Activated CD4-positive, alpha-beta T cell treated with anti-CD3 and anti-CD28 coated beads, Interleukin-2, amount 50 U/mL, for 16 hours (primary cell): ENCODE measurements around the gene SCP2.

Experiments
- DNase-seq: peaks from one replicate; pipeline ENCODE4 v3.0.0-alpha.2; 2020

The SCP2 gene

DNA sequence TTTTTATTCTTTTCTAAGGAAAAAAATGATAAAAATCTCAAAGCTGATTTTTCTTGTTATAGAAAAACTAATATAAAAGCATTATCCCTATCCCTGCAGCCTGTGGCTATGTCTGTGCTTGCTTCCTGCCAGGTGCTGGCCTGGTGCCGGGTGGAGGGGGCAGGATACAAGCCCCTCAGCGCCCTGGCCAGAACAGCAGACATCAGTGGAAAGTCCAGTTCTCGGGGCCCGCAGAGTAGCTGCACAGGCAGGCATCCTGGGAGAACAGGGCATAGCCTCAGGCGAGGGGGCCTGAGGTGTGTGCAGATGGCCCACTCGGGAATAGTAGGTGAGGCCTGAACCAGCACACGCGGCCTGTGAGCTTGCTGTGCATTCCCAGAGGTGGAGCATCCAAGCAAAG lies 158.3 kb downstream of the SCP2 start:
- no peak for DNase-seq

DNA sequence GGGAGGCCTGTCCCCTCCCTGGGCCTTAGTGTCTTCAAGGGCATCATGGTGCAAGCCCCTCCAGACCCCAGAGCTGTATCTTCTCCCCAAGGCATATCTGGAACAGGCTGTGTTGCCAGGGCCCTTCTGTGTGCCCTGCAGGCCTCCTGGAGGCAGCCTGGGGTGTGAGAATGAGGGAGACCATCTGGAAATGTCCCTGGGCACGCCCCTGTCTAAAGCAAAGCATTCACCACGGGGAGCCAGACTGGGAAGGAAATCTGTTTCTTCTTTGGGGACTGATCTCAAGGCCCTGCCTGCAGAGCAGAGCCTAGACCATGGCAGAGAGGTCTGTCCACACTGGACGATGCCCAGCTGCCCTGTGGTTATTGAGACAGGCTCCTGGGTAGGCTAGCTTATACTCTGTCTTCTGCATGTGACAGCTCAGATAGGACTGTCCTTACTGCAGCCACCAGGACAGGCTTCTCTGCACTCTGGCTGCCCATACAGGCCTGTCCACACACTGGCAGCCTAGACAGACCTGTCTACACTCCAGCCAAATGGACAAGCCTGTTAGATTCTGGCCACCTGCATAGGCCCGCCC lies 159.5 kb downstream of the SCP2 start:
- DNase-seq: no peak

DNA sequence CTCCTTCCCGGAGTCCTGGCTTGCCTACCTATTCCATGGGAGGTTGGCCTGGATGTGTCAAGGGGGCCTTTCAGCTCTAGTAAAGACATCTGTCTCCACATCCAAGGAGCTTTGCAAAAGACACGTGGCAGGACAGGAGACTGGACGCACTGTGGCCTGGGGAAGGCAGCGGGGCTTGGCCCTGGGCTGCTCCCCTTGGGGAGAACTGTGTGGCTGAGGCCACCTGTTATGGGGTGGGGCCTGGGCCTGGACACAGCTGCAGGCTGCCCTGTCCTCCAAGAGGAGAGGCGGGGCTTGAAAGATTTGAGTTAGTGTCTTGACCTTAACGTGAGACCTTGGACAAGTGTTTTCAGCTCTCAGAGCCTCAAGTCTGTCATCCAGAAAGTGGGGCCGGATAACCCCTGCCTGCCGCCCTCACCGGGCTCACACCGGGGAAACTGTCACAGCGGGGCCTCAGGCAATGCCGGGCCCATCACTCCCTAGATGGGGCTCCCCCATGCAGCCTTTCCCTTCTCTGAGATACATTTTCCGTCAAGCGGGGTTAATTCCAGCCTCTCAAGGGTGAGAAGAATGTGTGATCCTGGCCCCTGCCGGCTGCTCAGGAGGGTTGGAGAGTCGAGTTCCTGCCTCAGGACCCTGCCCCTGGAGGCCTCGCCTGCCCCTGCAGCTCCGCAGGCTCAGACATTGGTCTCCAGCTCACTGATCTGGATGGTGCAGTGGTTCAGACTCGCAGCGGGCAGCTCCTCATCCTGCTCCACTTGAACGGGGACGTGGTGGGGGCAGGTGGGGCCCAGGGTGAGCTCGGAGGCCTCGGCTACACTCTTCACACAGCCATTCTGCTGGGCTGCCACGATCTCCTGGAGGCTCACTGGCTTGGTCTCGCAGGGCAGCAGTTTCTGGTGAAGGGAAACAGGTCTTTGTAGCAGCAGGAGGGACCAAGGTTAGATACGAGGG lies 160.5 kb downstream of the SCP2 start:
- DNase-seq: no peak

DNA sequence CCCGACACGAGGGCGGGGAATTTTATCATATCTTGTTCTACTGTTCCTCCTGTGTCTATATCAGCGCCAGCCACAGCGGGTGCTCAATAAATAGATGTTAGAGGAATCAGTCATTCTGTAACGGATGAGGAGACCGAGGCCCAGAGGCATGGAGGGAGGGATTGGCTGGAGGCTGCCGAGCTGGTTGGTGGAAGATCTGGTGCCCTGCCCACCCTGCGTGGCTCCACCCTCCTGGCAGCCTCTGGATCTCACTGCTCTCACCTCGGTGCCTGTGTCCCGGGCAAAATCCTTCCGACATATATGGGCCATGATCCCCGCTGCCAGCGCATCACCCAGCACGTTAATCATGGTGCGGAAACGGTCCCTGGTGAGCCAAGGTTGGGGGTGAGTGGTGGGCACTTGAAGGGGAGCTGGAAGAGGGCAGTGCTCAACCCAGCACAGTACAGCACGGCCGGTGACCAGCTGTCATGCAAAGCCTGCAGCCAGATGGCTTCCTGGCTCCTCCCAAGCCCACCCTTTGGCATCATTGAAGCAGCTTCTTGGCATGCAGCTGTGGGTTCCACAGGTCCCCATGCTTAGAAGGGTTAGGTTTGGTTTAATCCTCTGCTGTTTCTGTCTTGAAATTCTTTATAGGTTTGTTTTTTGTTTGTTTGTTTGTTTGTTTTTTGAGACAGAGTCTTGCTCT lies 161.7 kb downstream of the SCP2 start:
- no peak for DNase-seq

DNA sequence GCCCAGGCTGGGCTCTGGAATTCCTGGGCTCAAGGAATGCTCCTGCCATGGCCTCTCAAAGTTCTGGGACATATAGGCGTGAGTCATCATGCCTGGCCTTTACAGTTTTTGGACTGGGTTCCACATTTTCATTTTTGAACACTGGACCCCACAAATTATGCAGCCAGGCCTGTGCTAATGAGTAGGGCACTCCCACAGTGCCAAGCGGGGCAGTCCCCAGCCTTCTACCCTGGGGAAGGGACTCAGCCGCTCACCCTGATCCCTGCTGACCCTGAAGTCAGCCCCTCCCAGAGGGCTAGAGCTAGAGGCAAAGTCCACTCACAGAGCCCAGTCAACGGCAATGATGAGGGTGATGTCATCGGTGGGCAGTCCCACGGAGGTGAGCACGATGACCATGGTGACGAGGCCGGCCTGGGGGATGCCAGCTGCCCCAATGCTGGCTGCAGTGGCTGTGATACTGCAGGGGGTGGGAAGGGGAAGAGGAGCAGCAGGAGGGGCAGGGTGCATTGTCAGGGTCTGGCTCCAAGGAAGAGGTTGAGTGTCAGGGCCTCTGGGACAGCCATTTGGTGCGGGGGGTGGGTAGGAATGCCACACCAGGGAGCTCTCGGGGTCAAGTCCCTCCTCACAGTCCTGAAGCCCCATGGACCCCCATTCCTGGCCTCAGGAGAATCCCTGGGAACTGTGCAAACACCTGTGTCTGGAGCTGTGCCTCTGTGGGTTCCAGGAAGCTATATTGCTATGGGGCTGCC lies 162.6 kb downstream of the SCP2 start:
- no peak for DNase-seq

DNA sequence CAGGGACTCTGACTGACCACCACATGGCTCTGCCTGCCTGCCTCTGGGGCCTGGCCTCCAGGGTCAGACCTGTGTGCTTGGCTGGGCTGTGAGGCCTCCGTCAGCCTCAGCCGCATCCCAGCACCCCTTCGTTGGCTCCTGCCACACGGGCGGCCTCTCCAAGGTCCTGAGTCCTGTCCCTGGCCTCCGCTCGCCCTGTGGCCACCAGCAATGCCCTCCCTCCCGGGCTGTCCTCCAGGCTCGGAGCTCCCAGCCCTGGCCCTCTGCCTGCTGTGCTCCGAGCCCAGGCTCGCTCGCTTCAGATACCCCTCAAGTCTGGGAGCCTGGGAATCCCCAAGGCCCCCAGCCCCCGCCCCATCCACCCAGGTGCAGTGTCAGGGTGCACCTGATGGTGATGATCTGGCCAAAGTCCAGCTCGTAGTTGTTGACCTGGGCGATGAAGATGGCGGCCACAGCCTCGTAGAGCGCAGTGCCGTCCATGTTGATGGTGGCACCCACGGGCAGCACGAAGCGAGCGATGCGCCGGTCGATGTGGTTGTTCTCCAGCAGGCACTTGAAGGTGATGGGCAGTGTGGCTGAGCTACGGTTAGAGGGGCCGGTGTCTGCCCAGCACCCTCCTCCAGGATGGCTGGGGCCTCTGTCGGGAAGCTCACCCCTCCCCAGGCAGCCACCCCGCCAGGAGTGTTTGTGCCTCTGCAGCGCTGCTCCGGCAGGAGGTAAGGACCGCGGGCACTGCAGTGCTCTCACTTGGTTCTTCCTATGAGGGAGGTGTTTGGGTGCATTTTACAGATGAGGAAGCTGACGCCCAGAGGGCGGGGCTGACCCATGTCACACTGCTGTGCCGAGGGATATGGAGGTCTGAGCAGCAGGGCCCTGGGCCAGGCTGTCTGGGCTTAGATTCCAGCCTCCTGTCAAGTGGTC lies 163.4 kb downstream of the SCP2 start:
- no peak for DNase-seq

DNA sequence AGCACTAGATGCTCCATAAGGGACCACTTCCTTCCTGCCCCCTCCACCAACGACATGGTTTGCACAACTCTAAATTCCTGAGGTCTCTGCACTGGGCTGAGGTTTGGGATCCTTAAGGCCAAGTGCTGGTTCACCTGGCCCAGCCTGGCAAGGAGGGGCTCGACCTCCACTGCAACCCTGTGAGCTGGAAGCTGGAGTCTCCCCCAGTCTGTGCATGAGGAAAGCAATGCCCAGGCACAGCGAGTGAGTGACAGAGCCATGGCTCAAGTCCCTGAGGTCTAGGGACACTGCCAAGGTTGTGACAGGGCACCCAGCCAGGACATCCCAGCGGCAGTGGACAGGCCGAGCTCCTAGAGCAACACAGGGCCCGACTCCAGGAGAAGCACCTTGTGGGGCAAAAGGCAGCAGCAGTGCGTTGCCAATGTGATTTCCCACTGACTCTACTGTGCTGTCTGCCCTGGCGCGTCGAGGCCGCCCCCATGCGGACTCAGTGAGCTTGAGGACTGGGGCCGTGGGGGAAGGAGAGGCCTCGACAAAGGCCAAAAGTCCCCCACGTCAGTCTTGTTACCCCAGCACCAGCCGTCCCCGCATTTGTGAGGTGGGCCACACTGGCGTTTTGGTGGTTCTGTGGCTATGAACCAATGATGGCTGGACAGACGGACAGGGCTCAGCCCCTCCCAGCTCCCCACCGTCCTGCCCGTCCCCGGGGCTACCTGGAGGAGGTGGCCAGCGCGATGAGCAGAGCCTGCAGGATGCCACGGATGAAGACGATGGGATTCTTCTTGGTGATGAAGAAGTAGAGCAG lies 165.0 kb downstream of the SCP2 start:
- no peak for DNase-seq

DNA sequence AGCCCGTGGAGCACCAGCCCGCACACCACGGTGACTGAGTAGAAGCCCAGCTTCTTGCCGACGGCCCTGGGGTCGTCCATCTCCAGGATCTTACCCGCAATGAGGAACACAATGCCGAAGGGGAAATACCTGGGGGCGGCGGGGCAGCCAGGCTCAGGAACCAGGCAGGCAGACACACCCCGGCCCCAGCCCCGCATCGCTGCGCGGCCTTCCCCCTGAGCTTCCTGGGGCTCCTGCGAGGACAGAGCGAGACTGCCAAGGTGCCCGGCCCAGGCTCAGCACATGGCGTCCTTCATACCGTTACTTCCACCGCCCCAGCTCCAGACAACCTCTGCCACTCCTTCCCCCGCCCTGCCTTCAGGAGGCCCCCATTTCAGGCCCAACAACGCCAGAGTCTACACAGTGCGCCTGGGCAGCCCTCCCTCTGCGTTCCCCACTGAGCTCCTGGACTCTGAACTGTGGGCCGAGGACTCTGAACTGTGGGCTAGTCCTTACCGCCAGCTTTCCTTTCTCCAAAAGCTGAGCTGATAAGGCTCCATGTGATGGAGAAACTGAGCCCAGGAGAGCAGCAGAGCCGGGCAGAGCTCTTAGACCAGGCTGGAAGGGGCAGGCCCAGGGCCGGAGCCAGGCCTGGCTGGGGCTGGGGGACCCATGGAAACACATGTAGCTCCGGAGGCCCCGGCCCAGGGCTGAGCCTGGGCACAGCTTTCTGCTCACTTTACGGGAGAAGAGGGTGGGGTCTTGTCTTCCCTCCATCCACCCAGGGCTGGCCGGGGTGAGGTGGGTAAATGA lies 165.8 kb downstream of the SCP2 start:
- DNase-seq: no peak

DNA sequence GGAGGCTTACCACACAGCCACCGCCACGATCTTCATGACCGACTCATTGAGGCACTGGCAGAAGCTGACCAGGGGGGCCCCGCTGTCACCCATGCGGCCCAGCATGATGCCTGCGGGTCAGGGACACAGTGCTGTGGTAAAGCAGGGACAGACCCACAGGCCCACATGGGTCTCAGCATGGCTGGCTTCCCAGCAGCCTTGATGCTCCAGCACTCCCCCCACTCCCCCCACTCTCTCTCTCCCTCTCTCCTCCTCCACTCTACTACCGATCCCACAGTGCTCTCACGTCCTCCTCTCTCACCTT lies 166.3 kb downstream of the SCP2 start:
- DNase-seq: no peak

DNA sequence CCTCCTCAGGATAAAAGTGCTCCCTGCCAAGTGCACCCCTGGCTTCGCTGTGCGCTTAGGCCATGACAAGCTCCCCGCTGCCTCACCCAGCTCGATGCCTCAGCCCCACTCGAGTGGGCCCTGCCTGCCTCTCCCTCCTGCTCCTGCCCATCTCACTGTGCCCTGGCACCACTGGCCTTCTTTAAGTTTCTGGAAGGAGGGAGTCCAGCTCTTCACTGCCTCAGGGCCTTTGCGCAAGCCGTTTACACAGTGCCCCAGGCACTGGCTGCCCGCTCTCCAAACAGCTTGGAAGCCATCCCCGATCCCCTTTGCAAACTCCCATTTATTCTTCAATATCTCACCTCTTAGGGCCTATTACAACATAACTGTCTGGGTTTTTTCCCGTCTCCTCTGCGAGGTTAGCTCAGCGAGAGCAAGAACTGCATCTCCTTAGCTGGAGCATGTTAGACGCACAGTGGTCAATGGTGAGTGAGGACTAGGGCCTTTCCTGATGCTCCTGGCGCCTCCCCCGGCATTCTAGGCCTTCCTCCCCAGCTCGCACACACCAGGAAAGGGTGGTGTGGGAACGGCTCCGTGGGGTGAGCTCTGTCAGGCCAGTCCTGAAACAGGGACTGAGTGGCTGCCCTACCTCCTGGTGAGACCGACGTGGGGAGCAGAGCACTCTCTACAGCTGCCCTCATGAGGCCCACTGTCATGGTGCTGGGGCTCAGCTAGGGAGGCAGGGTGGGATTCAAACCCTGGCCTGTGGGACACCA lies 166.9 kb downstream of the SCP2 start:
- DNase-seq: no peak

DNA sequence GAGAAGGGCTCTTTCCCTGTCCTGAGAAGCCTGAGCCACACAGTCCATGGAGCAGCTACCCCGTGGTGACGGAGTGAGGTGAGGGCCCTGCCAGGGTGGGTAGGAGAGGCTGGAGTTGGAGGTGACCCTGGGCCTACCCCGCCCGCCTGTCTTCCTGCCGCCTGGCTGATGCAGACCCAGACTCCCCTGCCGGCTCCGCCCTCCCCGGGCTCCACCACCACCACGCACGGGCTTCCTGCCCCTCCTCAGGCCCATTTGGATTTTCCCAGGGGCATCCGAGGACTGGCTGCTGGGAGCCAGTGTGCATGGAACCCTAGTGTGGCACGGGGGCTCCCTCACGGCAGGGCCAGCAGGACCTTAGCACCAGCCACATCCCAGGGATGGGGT lies 167.4 kb downstream of the SCP2 start:
- no peak for DNase-seq
